Panc1 (cell line): Measurements from ENCODE around the gene ZSCAN22.

Experiments used
- POLR2AphosphoS5 ChIP-seq: IDR thresholded peaks from 2 replicates; pipeline ENCODE4 v1.6.1; 2012; ENCODE audit warnings: mild to moderate bottlenecking, low read depth, low read length, moderate library complexity
- SIN3A ChIP-seq: IDR thresholded peaks from 2 replicates; pipeline ENCODE4 v1.6.1; 2012; ENCODE audit warnings: low read depth, mild to moderate bottlenecking, low read length, moderate library complexity, borderline replicate concordance; ENCODE audit not compliant: insufficient read depth
- TCF7L2 ChIP-seq: IDR thresholded peaks from 2 replicates; pipeline ENCODE4 v1.6.1; 2011; ENCODE audit warnings: mild to moderate bottlenecking, low read depth, low read length, inconsistent platforms
- TF ChIP-seq, protein P1 (sequence below): fragments of 450-650 bp; IDR thresholded peaks from 2 replicates; pipeline ENCODE4 v1.5.1; 2017; ENCODE audit warnings: mild to moderate bottlenecking
- TF ChIP-seq, protein P2 (sequence below), 2 experiments: IDR thresholded peaks; 2 replicates each; pipeline ENCODE4 v1.6.1; 2011 to 2012; ENCODE audit warnings: low read depth in 2 of 2, control low read depth in 1 of 2, low read length in 1 of 2, mild to moderate bottlenecking in 1 of 2, moderate library complexity in 1 of 2; ENCODE audit not compliant: insufficient read depth in 1 of 2

DNA sequence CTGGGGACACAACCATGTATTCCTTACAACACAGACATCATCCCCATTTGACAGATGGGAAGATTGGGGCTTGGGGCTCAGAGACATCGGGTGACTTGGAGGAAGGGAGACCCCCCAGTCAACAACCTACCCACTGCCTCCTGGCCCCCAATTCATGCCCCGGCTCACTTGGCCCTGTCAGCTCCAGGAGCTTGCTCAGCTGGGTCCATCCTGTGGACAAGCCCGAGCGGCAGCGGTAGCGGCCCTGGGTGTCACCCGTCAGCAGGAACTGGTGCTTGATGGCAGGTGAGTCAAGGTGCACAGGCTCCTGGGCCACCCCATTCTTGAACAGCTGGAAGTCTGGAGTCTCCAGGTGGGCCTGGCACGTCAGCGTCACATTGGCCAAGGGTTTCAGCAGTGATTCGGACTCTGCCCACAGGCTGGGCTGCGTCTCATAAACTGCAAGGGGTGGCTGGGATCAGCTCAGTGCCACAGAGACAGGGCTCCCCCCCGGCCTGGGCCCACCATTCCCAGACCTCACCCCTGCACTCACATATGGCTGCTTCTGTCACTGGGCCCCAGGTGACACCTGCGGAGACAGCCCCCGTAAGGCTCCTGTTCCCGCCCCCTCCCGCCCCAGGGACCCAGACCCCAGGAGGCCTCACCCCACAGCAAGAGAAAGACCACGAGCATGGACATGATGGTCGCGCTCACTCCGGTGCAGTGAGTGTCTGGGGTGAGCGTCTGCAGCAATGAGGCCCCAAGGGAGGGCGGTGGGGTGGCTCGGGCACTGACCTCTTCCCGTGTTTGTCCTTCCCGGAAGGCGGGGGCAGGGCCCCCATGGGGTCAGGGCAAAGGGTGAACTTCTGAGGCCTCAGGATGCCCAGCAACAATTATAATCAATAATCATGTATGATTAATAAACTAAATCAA is 26.2 kb downstream of the ZSCAN22 start, which contains the start of gene A1BG:
- TF ChIP-seq, protein P1, sequence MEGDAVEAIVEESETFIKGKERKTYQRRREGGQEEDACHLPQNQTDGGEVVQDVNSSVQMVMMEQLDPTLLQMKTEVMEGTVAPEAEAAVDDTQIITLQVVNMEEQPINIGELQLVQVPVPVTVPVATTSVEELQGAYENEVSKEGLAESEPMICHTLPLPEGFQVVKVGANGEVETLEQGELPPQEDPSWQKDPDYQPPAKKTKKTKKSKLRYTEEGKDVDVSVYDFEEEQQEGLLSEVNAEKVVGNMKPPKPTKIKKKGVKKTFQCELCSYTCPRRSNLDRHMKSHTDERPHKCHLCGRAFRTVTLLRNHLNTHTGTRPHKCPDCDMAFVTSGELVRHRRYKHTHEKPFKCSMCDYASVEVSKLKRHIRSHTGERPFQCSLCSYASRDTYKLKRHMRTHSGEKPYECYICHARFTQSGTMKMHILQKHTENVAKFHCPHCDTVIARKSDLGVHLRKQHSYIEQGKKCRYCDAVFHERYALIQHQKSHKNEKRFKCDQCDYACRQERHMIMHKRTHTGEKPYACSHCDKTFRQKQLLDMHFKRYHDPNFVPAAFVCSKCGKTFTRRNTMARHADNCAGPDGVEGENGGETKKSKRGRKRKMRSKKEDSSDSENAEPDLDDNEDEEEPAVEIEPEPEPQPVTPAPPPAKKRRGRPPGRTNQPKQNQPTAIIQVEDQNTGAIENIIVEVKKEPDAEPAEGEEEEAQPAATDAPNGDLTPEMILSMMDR = no peak
- no peak for TF ChIP-seq SIN3A
- TF ChIP-seq, protein P2, sequence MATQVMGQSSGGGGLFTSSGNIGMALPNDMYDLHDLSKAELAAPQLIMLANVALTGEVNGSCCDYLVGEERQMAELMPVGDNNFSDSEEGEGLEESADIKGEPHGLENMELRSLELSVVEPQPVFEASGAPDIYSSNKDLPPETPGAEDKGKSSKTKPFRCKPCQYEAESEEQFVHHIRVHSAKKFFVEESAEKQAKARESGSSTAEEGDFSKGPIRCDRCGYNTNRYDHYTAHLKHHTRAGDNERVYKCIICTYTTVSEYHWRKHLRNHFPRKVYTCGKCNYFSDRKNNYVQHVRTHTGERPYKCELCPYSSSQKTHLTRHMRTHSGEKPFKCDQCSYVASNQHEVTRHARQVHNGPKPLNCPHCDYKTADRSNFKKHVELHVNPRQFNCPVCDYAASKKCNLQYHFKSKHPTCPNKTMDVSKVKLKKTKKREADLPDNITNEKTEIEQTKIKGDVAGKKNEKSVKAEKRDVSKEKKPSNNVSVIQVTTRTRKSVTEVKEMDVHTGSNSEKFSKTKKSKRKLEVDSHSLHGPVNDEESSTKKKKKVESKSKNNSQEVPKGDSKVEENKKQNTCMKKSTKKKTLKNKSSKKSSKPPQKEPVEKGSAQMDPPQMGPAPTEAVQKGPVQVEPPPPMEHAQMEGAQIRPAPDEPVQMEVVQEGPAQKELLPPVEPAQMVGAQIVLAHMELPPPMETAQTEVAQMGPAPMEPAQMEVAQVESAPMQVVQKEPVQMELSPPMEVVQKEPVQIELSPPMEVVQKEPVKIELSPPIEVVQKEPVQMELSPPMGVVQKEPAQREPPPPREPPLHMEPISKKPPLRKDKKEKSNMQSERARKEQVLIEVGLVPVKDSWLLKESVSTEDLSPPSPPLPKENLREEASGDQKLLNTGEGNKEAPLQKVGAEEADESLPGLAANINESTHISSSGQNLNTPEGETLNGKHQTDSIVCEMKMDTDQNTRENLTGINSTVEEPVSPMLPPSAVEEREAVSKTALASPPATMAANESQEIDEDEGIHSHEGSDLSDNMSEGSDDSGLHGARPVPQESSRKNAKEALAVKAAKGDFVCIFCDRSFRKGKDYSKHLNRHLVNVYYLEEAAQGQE (IDR thresholded peaks at IDR 0.05; ENCODE audit: insufficient read depth in 1 of 2, low read depth in 2 of 2, low read length in 1 of 2) = no peak
- TF ChIP-seq POLR2AphosphoS5 = no peak
- TF ChIP-seq TCF7L2 = no peak
